Neutrophil (primary cell): ENCODE measurements around the gene GZMB.
A peak's percentile ranks its signal among the peaks of the same experiment; 100 is the strongest.
"Not testable (repeated sequence)": the region's sequence is repeated elsewhere in the genome, so short reads cannot be mapped to it uniquely, and the experiment has no call there.

ENCODE experiments used
- H3K27ac ChIP-seq: fragments of 200-600 bp; sonication (generic); 2 replicates; pipeline ENCODE4 v1.5.1; 2016; ENCODE audit warnings: mild to moderate bottlenecking, moderate library complexity
- H3K27me3 ChIP-seq: fragments of 200-600 bp; sonication (generic); 2 replicates; pipeline ENCODE4 v1.6.0; 2016; ENCODE audit warnings: mild to moderate bottlenecking
- H3K36me3 ChIP-seq: fragments of 200-600 bp; sonication (generic); 2 replicates; pipeline ENCODE4 v1.5.1; 2017
- H3K4me1 ChIP-seq, 2 experiments: fragments of 200-600 bp in 1 of 2; sonication (generic) in 1 of 2; 1 replicate in 1 of 2; 2 replicates in 1 of 2; pipeline versions ENCODE4 v1.5.1 to v1.6.1; 2013 to 2016; ENCODE audit warnings: low read depth in 1 of 2, low read length in 1 of 2, mild to moderate bottlenecking in 1 of 2, moderate library complexity in 1 of 2; ENCODE audit not compliant: control insufficient read depth in 1 of 2, insufficient read depth in 1 of 2
- H3K4me3 ChIP-seq, 2 experiments: fragments of 200-600 bp in 1 of 2; sonication (generic) in 1 of 2; 1 replicate in 1 of 2; 2 replicates in 1 of 2; pipeline ENCODE4 v1.5.1; 2013 to 2016; ENCODE audit warnings: low read depth in 1 of 2, low read length in 1 of 2, mild to moderate bottlenecking in 1 of 2, moderate library complexity in 1 of 2
- H3K9me3 ChIP-seq: fragments of 200-600 bp; sonication (generic); 2 replicates; pipeline ENCODE4 v1.5.1; 2016
- CTCF ChIP-seq: fragments of 200-600 bp; sonication (generic); IDR thresholded peaks from 2 replicates; pipeline ENCODE4 v1.5.1; 2016; ENCODE audit warnings: antibody characterized with exemption

The GZMB gene

GRCh38 chr14:24605435-24606190 lies 28.4 kb downstream of the GZMB start:
- Histone ChIP-seq H3K27me3 (no peaks in the 10 kb centered on the region), H3K9me3 (no peaks in the 10 kb centered on the region), H3K4me3 (no peak overlapping the region), H3K4me1 (peaks cover 19% of the 10 kb centered on the region in 2 experiments), H3K27ac (no peak overlapping the region), H3K36me3 (no peaks in the 10 kb centered on the region)
- TF ChIP-seq CTCF: peak; percentile 28

DNA sequence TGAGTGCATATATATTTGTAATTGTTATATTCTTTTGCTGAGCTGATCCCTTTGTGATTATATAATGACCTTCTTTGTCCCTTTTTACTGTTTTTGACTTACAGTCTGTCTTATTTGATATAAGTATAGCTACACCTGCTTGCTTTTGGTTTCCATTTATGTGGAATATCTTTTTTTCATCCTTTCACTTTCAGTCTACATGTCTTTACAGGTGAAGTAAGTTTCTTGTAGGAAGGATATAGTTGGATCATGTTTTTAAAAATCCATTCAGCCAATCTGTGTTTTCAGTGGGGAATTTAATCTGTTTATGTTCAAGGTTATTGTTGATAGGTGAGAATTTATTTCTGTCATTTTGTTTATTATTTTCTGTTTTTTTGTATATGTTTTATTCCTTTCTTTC lies 36.6 kb downstream of the GZMB start:
- no peak for TF ChIP-seq CTCF
- H3K9me3 ChIP-seq: no peaks in the 10 kb centered on the region
- no peaks in the 10 kb centered on the region for H3K36me3 ChIP-seq

DNA sequence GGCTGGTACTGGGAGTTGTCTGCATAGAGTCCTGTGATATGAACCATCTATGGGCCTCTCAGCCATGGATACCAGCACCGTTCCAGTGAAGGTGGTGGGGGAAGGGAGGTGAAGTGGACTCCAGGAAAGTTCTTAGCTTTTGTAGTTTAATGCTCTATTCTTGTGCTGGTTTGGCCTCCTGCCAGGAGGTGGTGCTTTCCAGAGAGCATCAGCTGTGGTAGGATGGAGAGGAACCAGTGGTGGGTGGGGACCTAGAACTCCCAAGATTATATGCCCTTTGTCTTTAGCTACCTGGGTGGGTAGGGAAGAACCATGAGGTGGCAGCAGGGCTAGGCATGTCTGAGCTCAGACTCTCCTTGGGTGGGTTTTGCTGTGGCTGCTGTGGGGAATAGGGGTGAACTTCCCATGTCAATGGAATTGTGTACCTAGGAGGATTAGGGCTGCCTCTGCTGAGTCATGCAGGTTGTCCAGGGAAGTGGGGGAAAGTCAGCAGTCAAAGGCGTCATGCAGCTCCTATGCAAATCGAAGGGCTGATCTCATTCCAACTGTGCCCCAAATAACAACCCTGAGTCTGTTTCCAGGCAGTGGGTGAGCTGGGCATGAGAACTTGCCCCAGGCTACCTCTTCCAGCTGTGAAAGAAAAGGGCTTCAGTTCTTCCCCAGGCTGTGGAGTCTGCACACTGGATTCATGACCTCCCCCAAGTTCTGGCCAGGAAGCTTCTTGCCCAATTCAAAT lies 38.7 kb downstream of the GZMB start:
- H3K27ac ChIP-seq: no peak overlapping the region

More for the DNA sequence above, 36.6 kb downstream of the GZMB start:
- no peaks in the 10 kb centered on the region for H3K27me3 ChIP-seq
- peaks cover 3 to 6% of the 10 kb centered on the region in 2 experiments for H3K4me1 ChIP-seq
- H3K4me3 ChIP-seq: no peak overlapping the region
- no peak overlapping the region for H3K27ac ChIP-seq

GRCh38 chr14:24591004-24591403 lies 43.0 kb downstream of the GZMB start:
- H3K36me3 ChIP-seq, H3K4me1 ChIP-seq, H3K9me3 ChIP-seq, H3K4me3 ChIP-seq, H3K27ac ChIP-seq, H3K27me3 ChIP-seq: not testable (repeated sequence)

More for the DNA sequence above, 38.7 kb downstream of the GZMB start:
- Histone ChIP-seq H3K4me1 (peaks cover 3 to 6% of the 10 kb centered on the region in 2 experiments), H3K27me3 (no peaks in the 10 kb centered on the region), H3K4me3 (no peak overlapping the region), H3K9me3 (no peaks in the 10 kb centered on the region), H3K36me3 (no peaks in the 10 kb centered on the region)
- no peak for TF ChIP-seq CTCF

DNA sequence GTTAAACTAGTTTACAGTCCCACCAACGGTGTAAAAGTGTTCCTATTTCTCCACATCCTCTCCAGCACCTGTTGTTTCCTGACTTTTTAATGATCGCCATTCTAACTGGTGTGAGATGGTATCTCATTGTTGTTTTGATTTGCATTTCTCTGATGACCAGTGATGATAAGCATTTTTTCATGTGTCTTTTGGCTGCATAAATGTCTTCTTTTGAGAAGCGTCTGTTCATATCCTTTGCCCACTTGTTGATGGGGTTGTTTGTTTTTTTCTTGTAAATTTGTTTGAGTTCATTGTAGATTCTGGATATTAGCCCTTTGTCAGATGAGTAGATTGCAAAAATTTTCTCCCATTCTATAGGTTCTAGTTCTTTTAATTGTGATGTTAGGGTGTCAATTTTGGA lies 49.6 kb downstream of the GZMB start:
- not testable (repeated sequence) for H3K4me3 ChIP-seq, H3K27ac ChIP-seq, H3K9me3 ChIP-seq, H3K27me3 ChIP-seq, H3K36me3 ChIP-seq
- peaks cover 7 to 18% of the 10 kb centered on the region in 2 experiments for H3K4me1 ChIP-seq
